Astrocyte (in vitro differentiated cells and primary cell): Measurements from ENCODE around the gene EMP3.

ENCODE experiments used
- EZH2 ChIP-seq: IDR thresholded peaks from 2 replicates; pipeline ENCODE4 v1.6.1; 2012; ENCODE audit warnings: mild to moderate bottlenecking, low read length, inconsistent platforms; ENCODE audit not compliant: insufficient read depth
- TF ChIP-seq, protein P1 (sequence below): IDR thresholded peaks from 2 replicates; pipeline ENCODE4 v1.5.1; 2011; ENCODE audit warnings: low read depth, mild to moderate bottlenecking, inconsistent platforms, low read length, moderate library complexity; ENCODE audit not compliant: insufficient read depth

DNA sequence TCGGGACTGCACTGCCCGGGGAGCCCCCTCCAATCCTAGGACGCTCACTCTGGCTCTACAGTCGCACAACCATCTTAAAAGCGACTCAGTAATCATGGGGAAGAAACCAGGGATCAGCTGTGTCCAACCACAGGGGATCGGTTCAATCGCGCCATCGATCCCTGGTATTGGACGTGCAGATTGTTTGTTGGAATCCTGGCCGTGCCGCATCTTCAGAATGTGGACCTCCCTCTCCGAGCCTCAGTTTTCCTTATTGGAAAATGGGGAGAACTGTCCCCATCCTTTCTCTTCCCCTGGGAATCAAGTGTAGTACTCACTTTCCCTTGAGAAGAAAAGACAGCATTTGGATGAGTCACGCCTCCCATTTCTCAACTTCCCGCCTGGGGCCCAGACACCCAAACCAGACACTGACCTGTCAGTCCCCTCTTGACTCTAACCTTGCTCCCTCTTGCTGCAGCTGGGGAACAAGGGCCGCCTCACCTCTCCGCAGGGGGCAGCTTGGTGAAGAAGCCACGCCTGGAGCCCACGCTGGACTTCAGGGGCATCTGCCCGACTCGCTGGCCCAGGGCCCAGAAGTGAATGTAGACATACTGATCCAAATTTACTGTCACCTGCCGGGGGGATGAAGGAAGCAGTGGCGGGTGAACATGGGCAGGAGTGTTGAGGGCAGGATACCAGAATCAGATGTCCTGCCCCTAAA lies 17.6 kb downstream of the EMP3 start:
- TF ChIP-seq, protein P1, sequence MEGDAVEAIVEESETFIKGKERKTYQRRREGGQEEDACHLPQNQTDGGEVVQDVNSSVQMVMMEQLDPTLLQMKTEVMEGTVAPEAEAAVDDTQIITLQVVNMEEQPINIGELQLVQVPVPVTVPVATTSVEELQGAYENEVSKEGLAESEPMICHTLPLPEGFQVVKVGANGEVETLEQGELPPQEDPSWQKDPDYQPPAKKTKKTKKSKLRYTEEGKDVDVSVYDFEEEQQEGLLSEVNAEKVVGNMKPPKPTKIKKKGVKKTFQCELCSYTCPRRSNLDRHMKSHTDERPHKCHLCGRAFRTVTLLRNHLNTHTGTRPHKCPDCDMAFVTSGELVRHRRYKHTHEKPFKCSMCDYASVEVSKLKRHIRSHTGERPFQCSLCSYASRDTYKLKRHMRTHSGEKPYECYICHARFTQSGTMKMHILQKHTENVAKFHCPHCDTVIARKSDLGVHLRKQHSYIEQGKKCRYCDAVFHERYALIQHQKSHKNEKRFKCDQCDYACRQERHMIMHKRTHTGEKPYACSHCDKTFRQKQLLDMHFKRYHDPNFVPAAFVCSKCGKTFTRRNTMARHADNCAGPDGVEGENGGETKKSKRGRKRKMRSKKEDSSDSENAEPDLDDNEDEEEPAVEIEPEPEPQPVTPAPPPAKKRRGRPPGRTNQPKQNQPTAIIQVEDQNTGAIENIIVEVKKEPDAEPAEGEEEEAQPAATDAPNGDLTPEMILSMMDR, result no peak
- TF ChIP-seq EZH2, result no peak
